B cell (primary cell): ENCODE measurements around the gene TMEM205. TPM values are rescaled to one million over a fixed set of nuclear protein-coding genes. Genes with fewer than 3 reads are reported as not detected.

Experiments
- ATAC-seq: fragments of 200-7000 bp; cut with Tn5 transposase; one replicate; pipeline ENCODE4 v1.10.0; 2021; ENCODE audit warnings: low read depth, mild to moderate bottlenecking, moderate number of reproducible peaks, moderate library complexity
- CTCF ChIA-PET: fragments of 350-600 bp; sonication (Branson Sonifier 250); formaldehyde crosslinking; loops from one replicate; lab custom pipeline; 2021; ENCODE audit warnings: antibody characterized with exemption, inconsistent platforms; lab: Charles Lee
- POLR2A ChIA-PET: fragments of 350-600 bp; sonication (Branson Sonifier 250); formaldehyde crosslinking; loops from one replicate; lab custom pipeline; 2021; ENCODE audit warnings: antibody characterized with exemption; lab: Charles Lee
- DNase-seq: peaks from one replicate; pipeline ENCODE4 v3.0.0; 2013
- H2AFZ ChIP-seq: 2 replicates; pipeline ENCODE4 v1.6.1; 2012; ENCODE audit warnings: mild to moderate bottlenecking, low read depth, low read length; ENCODE audit not compliant: insufficient read depth, poor library complexity, severe bottlenecking
- H3K27ac ChIP-seq, 2 donors: 1 replicate in 1 of 2; 2 replicates in 1 of 2; pipeline ENCODE4 v1.5.1; 2012 to 2013; ENCODE audit warnings: low read length in 2 of 2, mild to moderate bottlenecking in 2 of 2, moderate library complexity in 1 of 2
- H3K27me3 ChIP-seq, 4 experiments: fragments of 200-600 bp in 1 of 4; sonication (generic) in 1 of 4; replicated peaks in 1 of 4; 1 replicate in 2 of 4; 2 replicates in 2 of 4; pipeline versions ENCODE4 v1.6.1 to v1.7.0; 2013 to 2016; ENCODE audit warnings: low read length in 3 of 4, mild to moderate bottlenecking in 2 of 4, mixed read lengths in 1 of 4, moderate library complexity in 1 of 4; ENCODE audit not compliant: insufficient read depth in 4 of 4, control insufficient read depth in 3 of 4; ENCODE audit errors: control extremely low read depth in 1 of 4
- H3K36me3 ChIP-seq, 2 experiments: replicated peaks in 1 of 2; 1 replicate in 1 of 2; 2 replicates in 1 of 2; pipeline versions ENCODE4 v1.6.1 to v1.7.1; 2013; ENCODE audit warnings: low read length in 1 of 2; ENCODE audit not compliant: insufficient read depth in 2 of 2, control insufficient read depth in 1 of 2; ENCODE audit errors: control extremely low read depth in 1 of 2, extremely low read depth in 1 of 2
- H3K4me1 ChIP-seq, 2 donors: fragments of 200-600 bp in 1 of 2; sonication (generic) in 1 of 2; 1 replicate in 1 of 2; 2 replicates in 1 of 2; pipeline versions ENCODE4 v1.5.1 to v1.6.1; 2013 to 2017; ENCODE audit warnings: low read length in 2 of 2; ENCODE audit not compliant: control insufficient read depth in 2 of 2, insufficient read depth in 2 of 2
- H3K4me2 ChIP-seq: replicated peaks from 2 replicates; pipeline ENCODE3; 2012; ENCODE audit warnings: mild to moderate bottlenecking, low read depth, low read length; ENCODE audit not compliant: poor library complexity, severe bottlenecking
- H3K4me3 ChIP-seq, 5 experiments: fragments of 200-600 bp in 1 of 5; sonication (generic) in 1 of 5; 1 replicate in 3 of 5; 2 replicates in 2 of 5; pipeline versions ENCODE4 v1.5.1 to v1.7.0; 2011 to 2016; ENCODE audit warnings: low read length in 4 of 5, mild to moderate bottlenecking in 4 of 5, low read depth in 2 of 5, control low read depth in 1 of 5, moderate library complexity in 1 of 5; ENCODE audit not compliant: insufficient read depth in 1 of 5; ENCODE audit errors: control extremely low read depth in 1 of 5, extremely low read depth in 1 of 5
- H3K79me2 ChIP-seq: fragments of 200-600 bp; sonication (generic); one replicate; pipeline ENCODE4 v1.6.0; 2016; ENCODE audit warnings: low read length; ENCODE audit not compliant: control insufficient read depth, insufficient read depth
- H3K9ac ChIP-seq: fragments of 200-600 bp; sonication (generic); 2 replicates; pipeline ENCODE4 v1.6.1; 2017; ENCODE audit warnings: mild to moderate bottlenecking, low read length, moderate library complexity
- H3K9me3 ChIP-seq, 3 donors: one replicate each; pipeline versions ENCODE4 v1.6.1 to v1.7.1; 2013; ENCODE audit warnings: low read length in 2 of 3; ENCODE audit not compliant: control insufficient read depth in 2 of 3, insufficient read depth in 1 of 3; ENCODE audit errors: control extremely low read depth in 1 of 3
- H4K20me1 ChIP-seq: 2 replicates; pipeline ENCODE4 v1.6.0; 2012; ENCODE audit warnings: mild to moderate bottlenecking, low read length; ENCODE audit not compliant: insufficient read depth, control insufficient read depth, poor library complexity, severe bottlenecking
- H3K27ac Mint-ChIP-seq: one replicate; pipeline ENCODE4 v1.8.0; 2021; ENCODE audit warnings: mixed read lengths
- H3K27me3 Mint-ChIP-seq: one replicate; pipeline ENCODE4 v1.8.0; 2021; ENCODE audit warnings: mixed read lengths
- H3K4me1 Mint-ChIP-seq: one replicate; pipeline ENCODE4 v1.8.0; 2021; ENCODE audit warnings: mixed read lengths
- H3K4me3 Mint-ChIP-seq: one replicate; pipeline ENCODE4 v1.8.0; 2021; ENCODE audit warnings: mixed read lengths
- H3K9me3 Mint-ChIP-seq: one replicate; pipeline ENCODE4 v1.8.0; 2022; ENCODE audit warnings: mixed read lengths; ENCODE audit not compliant: insufficient read depth
- CTCF ChIP-seq: fragments of 200-600 bp; IDR thresholded peaks from one replicate; pipeline ENCODE4 v1.8.0; 2022; ENCODE audit warnings: antibody characterized with exemption, mild to moderate bottlenecking
- EZH2 ChIP-seq: IDR thresholded peaks from 2 replicates; pipeline ENCODE4 v1.6.1; 2012; ENCODE audit warnings: borderline replicate concordance, low read depth, mild to moderate bottlenecking, moderate library complexity, low read length; ENCODE audit not compliant: insufficient read depth, poor library complexity, severe bottlenecking
- WGBS: methylation state at CpG from one replicate; pipeline ENCODE4 v1.1.5; 2013; ENCODE audit warnings: missing lambda C conversion rate; ENCODE audit not compliant: insufficient coverage; 5-methylcytosine and 5-hydroxymethylcytosine counted together
- intact Hi-C: fragments of 100-400 bp; cut with micrococcal nuclease; formaldehyde crosslinking; loops from one replicate; pipeline ENCODE4 v1.10.0; 2022
- polyA plus RNA-seq: library from polyadenylated mRNA; depleted of rRNA; stranded (reverse); fragments of >200 nt; gene quantifications from 2 replicates; pipeline ENCODE4 v1.2.3, GENCODE V29; 2012
- total RNA-seq, 2 donors: library from RNA; stranded (reverse); fragments of 120-200 nt in 1 of 2; gene quantifications; 1 replicate in 1 of 2; 2 replicates in 1 of 2; pipeline versions ENCODE4 v1.2.3 to v1.2.4, GENCODE V29; 2013 to 2022

The TMEM205 gene
- total and polyA plus RNA-seq, 2 donors (not counting 1 experiment from before 2014, with no cell fraction given), result 48.5 to 152 TPM

DNA sequence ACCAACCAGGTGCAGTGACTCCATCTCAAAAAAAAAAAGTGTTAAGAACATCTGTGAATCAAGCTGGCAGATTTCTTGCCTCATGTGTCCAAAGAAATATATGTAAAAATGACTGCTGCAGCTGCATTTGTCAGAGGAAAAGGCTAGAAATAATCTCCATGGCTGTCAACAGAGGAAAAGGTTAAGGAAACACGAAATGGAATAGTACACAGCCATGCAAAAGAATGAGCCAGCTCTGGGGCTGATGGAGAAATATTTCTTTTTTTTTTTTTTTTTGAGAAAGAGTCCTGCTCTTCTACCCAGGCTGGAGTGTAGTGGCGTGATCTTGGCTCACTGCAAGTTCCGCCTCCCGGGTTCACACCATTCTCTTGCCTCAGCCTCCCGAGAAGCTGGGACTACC lies 13.2 kb downstream of the TMEM205 start:
- Histone ChIP-seq H3K36me3 (peaks cover 6 to 8% of the 10 kb centered on the region in 2 experiments), H4K20me1 (no peaks in the 10 kb centered on the region), H3K27ac (no peak overlapping the region), H3K4me3 (no peak overlapping the region), H3K9ac (no peak overlapping the region), H3K9me3 (peaks cover 0 to 13% (median 0%) of the 10 kb centered on the region in 3 donors), H3K4me1 (no peaks in the 10 kb centered on the region), H3K4me2 (no peak overlapping the region), H3K27me3 (no peaks in the 10 kb centered on the region), H3K79me2 (no peaks in the 10 kb centered on the region), H2AFZ (no peak overlapping the region)
- Mint-ChIP-seq H3K9me3 (no peaks in the 10 kb centered on the region), H3K27me3 (no peaks in the 10 kb centered on the region), H3K4me3 (no peak overlapping the region), H3K27ac (no peak overlapping the region), H3K4me1 (peaks cover 6% of the 10 kb centered on the region)
- ChIA-PET CTCF (interaction anchor here (1.7 kb wide), 1 partner anchor 10 kb away, joined by 4 read pairs; no protein-coding TSS in a partner anchor), POLR2A (no interaction called here)
- TF ChIP-seq CTCF, result no peak
- TF ChIP-seq EZH2, result no peak
- ATAC-seq (no peak), DNase-seq (no peak)
- WGBS, result 100% methylated on average over 3 of the region's 5 CpGs
- intact Hi-C loops, result no loop called here

GRCh38 chr19:11331502-11331901 lies 14.6 kb downstream of the TMEM205 start:
- Mint-ChIP-seq H3K9me3 (no peaks in the 10 kb centered on the region), H3K4me3 (no peak overlapping the region), H3K27ac (no peak overlapping the region), H3K27me3 (no peaks in the 10 kb centered on the region), H3K4me1 (no peaks in the 10 kb centered on the region)
- Histone ChIP-seq H3K4me3 (no peak overlapping the region), H3K4me1 (no peaks in the 10 kb centered on the region), H3K9ac (no peak overlapping the region), H4K20me1 (no peaks in the 10 kb centered on the region), H3K36me3 (peaks cover 6 to 8% of the 10 kb centered on the region in 2 experiments), H3K9me3 (peaks cover 0 to 13% (median 0%) of the 10 kb centered on the region in 3 donors), H3K27me3 (no peaks in the 10 kb centered on the region), H3K27ac (no peak overlapping the region), H3K4me2 (no peak overlapping the region), H2AFZ (no peak overlapping the region), H3K79me2 (no peaks in the 10 kb centered on the region)
- ATAC-seq, result no peak
- DNase-seq, result no peak
- TF ChIP-seq CTCF (no peak), EZH2 (no peak)
- intact Hi-C loops, result no loop called here
- POLR2A ChIA-PET, result no interaction called here
- CTCF ChIA-PET, result interaction anchor here (1.7 kb wide), 1 partner anchor 9 kb away, joined by 4 read pairs; no protein-coding TSS in a partner anchor
- WGBS, result 100% methylated on average over 3 of the region's 4 CpGs
